Activated naive CD4-positive, alpha-beta T cell treated with anti-CD3 and anti-CD28 coated beads, Interleukin-2, amount 50 U/mL, for 72 hours (primary cell): ENCODE measurements around the gene KIFAP3. TPM values are rescaled to one million over a fixed set of nuclear protein-coding genes. Genes with fewer than 3 reads are reported as not detected.
"Not testable (repeated sequence)": the region's sequence is repeated elsewhere in the genome, so short reads cannot be mapped to it uniquely, and the experiment has no call there.

ENCODE experiments used
- ATAC-seq, 2 donors: fragments of 150-1000 bp; cut with Tn5 transposase; 2 replicates each; pipeline ENCODE4 v1.10.0; 2021; ENCODE audit warnings: mild to moderate bottlenecking in 2 of 2, moderate library complexity in 2 of 2
- DNase-seq, 2 donors: peaks; one replicate each; pipeline ENCODE4 v3.0.0; 2021 to 2022; ENCODE audit warnings: low spot score in 2 of 2
- H3K27ac Mint-ChIP-seq, 2 donors: one replicate each; pipeline ENCODE4 v1.8.0; 2022; ENCODE audit warnings: mild to moderate bottlenecking in 2 of 2, mixed read lengths in 2 of 2
- H3K36me3 Mint-ChIP-seq, 2 donors: one replicate each; pipeline ENCODE4 v1.8.0; 2022; ENCODE audit warnings: mixed read lengths in 2 of 2
- H3K9me3 Mint-ChIP-seq, 2 donors: one replicate each; pipeline ENCODE4 v1.8.0; 2022; ENCODE audit warnings: mixed read lengths in 2 of 2
- total RNA-seq, 2 donors: library from RNA; stranded (reverse); gene quantifications; one replicate each; pipeline ENCODE4 v1.2.3, GENCODE V29; 2022

The KIFAP3 gene
- total RNA-seq, 2 donors from 2014 or later: 13.2 to 15.8 TPM

- no peak for ATAC-seq
- H3K27ac Mint-ChIP-seq: peak overlapping the region; percentile 88 to 93
- peaks cover 10 to 27% of the 10 kb centered on the region in 2 donors for H3K36me3 Mint-ChIP-seq
- peaks cover 4 to 10% of the 10 kb centered on the region in 2 donors for H3K9me3 Mint-ChIP-seq
- DNase-seq: no peak
These were observed 624 bp downstream of the KIFAP3 start for GRCh38 chr1:170073893-170074249.

- no peaks in the 10 kb centered on the region for H3K9me3 Mint-ChIP-seq
- no peak overlapping the region for H3K27ac Mint-ChIP-seq
- H3K36me3 Mint-ChIP-seq: peaks cover 5 to 20% of the 10 kb centered on the region in 2 donors
- ATAC-seq (no peak), DNase-seq (no peak)
These were observed 3.1 kb downstream of the KIFAP3 start for GRCh38 chr1:170071378-170071777.

DNA sequence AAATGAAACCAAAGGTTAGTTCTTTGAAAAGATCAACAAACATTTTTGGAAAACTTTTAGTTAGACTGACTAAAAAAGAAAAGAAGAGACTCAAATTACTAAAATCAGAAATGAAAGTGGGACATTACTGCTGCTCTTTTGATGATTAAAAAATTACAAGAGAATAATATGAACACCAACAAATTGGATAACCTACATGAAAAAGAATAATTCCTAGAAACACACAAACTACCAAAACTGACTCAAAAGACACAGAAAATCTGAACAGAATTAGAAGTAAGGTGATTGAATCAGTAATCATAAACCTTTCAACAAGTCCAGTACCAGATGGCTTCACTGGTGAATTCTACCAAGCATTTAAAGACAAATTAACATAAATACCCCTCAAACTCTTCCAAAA lies 5.6 kb downstream of the KIFAP3 start:
- Mint-ChIP-seq H3K36me3 (peaks cover under 1 to 15% of the 10 kb centered on the region in 2 donors), H3K27ac (peak overlapping the region; percentile 25 to 59), H3K9me3 (no peaks in the 10 kb centered on the region)
- ATAC-seq (peak; percentile 43 to 87), DNase-seq (no peak)

GRCh38 chr1:170067253-170067819 lies 7.2 kb downstream of the KIFAP3 start:
- DNase-seq: no peak
- peaks cover 0 to 4% of the 10 kb centered on the region in 2 donors for H3K9me3 Mint-ChIP-seq
- H3K36me3 Mint-ChIP-seq: peaks cover 0 to 22% of the 10 kb centered on the region in 2 donors
- ATAC-seq: no peak
- peak overlapping the region in 1 of 2 donors; percentile 59 for H3K27ac Mint-ChIP-seq

- ATAC-seq (no peak), DNase-seq (no peak)
- peaks cover 6 to 23% of the 10 kb centered on the region in 2 donors for H3K36me3 Mint-ChIP-seq
- H3K9me3 Mint-ChIP-seq: peaks cover 0 to 9% of the 10 kb centered on the region in 2 donors
- no peak overlapping the region for H3K27ac Mint-ChIP-seq
These were observed 9.7 kb downstream of the KIFAP3 start for GRCh38 chr1:170064821-170065220.

- ATAC-seq: no peak
- H3K9me3 Mint-ChIP-seq: peaks cover 0 to 9% of the 10 kb centered on the region in 2 donors
These were observed 11.2 kb downstream of the KIFAP3 start for GRCh38 chr1:170063109-170063826.

GRCh38 chr1:170061676-170062075 lies 12.8 kb downstream of the KIFAP3 start:
- not testable (repeated sequence) for H3K9me3 Mint-ChIP-seq, ATAC-seq, H3K27ac Mint-ChIP-seq, DNase-seq
- peaks cover 7 to 17% of the 10 kb centered on the region in 2 donors for H3K36me3 Mint-ChIP-seq

More at GRCh38 chr1:170063109-170063826, 11.2 kb downstream of the KIFAP3 start:
- no peak for DNase-seq
- Mint-ChIP-seq H3K36me3 (peaks cover 7 to 17% of the 10 kb centered on the region in 2 donors), H3K27ac (no peak overlapping the region)

DNA sequence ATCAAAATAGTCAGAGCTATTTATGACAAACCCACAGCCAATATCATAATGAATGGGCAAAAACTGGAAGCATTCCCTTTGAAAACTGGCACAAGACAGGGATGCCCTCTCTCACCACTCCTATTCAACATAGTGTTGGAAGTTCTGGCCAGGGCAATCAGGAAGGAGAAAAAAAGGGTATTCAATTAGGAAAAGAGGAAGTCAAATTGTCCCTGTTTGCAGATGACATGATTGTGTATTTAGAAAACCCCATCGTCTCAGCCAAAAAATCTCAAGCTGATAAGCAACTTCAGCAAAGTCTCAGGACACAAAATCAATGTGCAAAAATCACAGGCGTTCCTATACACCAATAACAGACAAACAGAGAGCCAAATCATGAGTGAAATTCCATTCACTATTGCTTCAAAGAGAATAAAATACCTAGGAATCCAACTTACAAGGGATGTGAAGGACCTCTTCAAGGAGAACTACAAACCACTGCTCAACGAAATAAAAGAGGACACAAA lies 14.4 kb downstream of the KIFAP3 start:
- not testable (repeated sequence) for H3K27ac Mint-ChIP-seq, ATAC-seq, DNase-seq, H3K9me3 Mint-ChIP-seq
- H3K36me3 Mint-ChIP-seq: peaks cover 7 to 17% of the 10 kb centered on the region in 2 donors

- H3K9me3 Mint-ChIP-seq: peaks cover 7 to 9% of the 10 kb centered on the region in 2 donors
- no peak for DNase-seq
- ATAC-seq: no peak
- H3K36me3 Mint-ChIP-seq: peaks cover 38 to 49% of the 10 kb centered on the region in 2 donors
- H3K27ac Mint-ChIP-seq: peak overlapping the region in 1 of 2 donors; percentile 53
These were observed 25.2 kb downstream of the KIFAP3 start for GRCh38 chr1:170049176-170049800.

GRCh38 chr1:170048515-170048914 lies 26.0 kb downstream of the KIFAP3 start:
- Mint-ChIP-seq H3K36me3 (peaks cover 30 to 43% of the 10 kb centered on the region in 2 donors), H3K27ac (no peak overlapping the region), H3K9me3 (peaks cover 7 to 9% of the 10 kb centered on the region in 2 donors)
- no peak for DNase-seq
- ATAC-seq: no peak

GRCh38 chr1:170044187-170044586 lies 30.3 kb downstream of the KIFAP3 start:
- no peak overlapping the region for H3K27ac Mint-ChIP-seq
- DNase-seq (no peak), ATAC-seq (no peak)
- H3K36me3 Mint-ChIP-seq: peaks cover 0 to 5% of the 10 kb centered on the region in 2 donors
- H3K9me3 Mint-ChIP-seq: no peaks in the 10 kb centered on the region

- DNase-seq: no peak
- Mint-ChIP-seq H3K36me3 (peaks cover 0 to 5% of the 10 kb centered on the region in 2 donors), H3K27ac (no peak overlapping the region), H3K9me3 (no peaks in the 10 kb centered on the region)
- ATAC-seq: no peak
These were observed 32.9 kb downstream of the KIFAP3 start for GRCh38 chr1:170041423-170042192.

GRCh38 chr1:170032531-170033280 lies 41.8 kb downstream of the KIFAP3 start:
- DNase-seq (no peak), ATAC-seq (no peak)
- H3K36me3 Mint-ChIP-seq: peaks cover 6 to 8% of the 10 kb centered on the region in 2 donors
- H3K9me3 Mint-ChIP-seq: peaks cover 0 to 6% of the 10 kb centered on the region in 2 donors
- no peak overlapping the region for H3K27ac Mint-ChIP-seq

DNA sequence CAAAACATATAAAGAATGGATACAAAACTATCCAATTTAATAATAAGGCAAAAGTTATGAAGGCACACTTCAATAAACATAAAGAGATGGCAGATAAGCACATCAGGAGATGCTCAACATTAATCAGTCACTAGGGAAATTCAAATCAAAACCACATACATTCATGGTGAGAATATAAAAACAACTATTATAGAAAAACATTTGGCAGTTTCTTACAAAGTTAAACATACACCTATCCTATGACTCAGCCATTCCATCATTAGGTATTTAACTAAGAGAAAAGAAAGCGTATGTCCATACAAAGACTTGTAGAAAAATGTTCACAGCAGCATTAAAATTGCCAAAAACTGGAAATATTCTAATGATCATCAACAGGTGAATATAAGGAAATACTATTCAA lies 44.3 kb downstream of the KIFAP3 start:
- DNase-seq: no peak
- Mint-ChIP-seq H3K27ac (no peak overlapping the region), H3K9me3 (peaks cover 4 to 16% of the 10 kb centered on the region in 2 donors), H3K36me3 (peaks cover 15 to 23% of the 10 kb centered on the region in 2 donors)
- ATAC-seq: peak in 1 of 2 donors; percentile 34

DNA sequence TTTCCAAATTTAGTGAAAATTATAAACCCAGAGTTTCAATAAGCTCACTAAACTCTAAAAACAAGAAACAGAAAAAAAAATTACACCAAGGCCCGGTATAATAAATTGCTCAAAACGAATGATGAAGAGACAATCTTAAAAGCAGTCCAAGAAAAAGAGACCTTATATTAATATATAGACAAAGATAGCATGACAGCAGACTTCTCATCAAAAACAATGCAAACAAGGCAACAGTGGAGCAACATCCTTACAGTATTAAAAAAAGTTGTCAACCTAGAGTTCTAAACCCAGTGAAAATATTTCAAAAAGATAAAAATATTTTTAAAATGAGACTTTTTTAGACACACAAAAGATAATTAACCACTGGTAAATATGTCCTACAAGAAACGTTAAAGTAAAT lies 46.7 kb downstream of the KIFAP3 start:
- no peak for DNase-seq
- H3K9me3 Mint-ChIP-seq: peaks cover 4 to 16% of the 10 kb centered on the region in 2 donors
- no peak for ATAC-seq
- peaks cover 15 to 23% of the 10 kb centered on the region in 2 donors for H3K36me3 Mint-ChIP-seq
- no peak overlapping the region for H3K27ac Mint-ChIP-seq

- Mint-ChIP-seq H3K27ac (no peak overlapping the region), H3K36me3 (peaks cover 7 to 9% of the 10 kb centered on the region in 2 donors), H3K9me3 (peaks cover 5% of the 10 kb centered on the region in 2 donors)
- ATAC-seq: no peak
- DNase-seq: no peak
These were observed 53.6 kb downstream of the KIFAP3 start for GRCh38 chr1:170020859-170021258.
